Vagina (tissue), 2 donors: ENCODE data around the gene DYNC1I1. TPM values are rescaled to one million over a fixed set of nuclear protein-coding genes. Genes with fewer than 3 reads are reported as not detected.
A peak's percentile ranks its signal among the peaks of the same experiment; 100 is the strongest.

Experiments used
- DNase-seq, 2 donors: peaks; one replicate each; pipeline ENCODE4 v3.0.0-alpha.2; 2017; ENCODE audit errors: extremely low spot score in 2 of 2
- H3K27ac ChIP-seq: fragments of 200-600 bp; sonication (generic); one replicate; pipeline ENCODE4 v1.5.1; 2019
- H3K27me3 ChIP-seq: fragments of 200-600 bp; sonication (generic); one replicate; pipeline ENCODE4 v1.5.1; 2019
- H3K36me3 ChIP-seq, 2 donors: fragments of 200-600 bp; sonication (generic); one replicate each; pipeline ENCODE4 v1.5.1; 2017 to 2019
- H3K4me1 ChIP-seq: fragments of 200-600 bp; sonication (generic); one replicate; pipeline ENCODE4 v1.5.1; 2019
- H3K4me3 ChIP-seq, 2 donors: fragments of 200-600 bp; sonication (generic); 1 replicate in 1 of 2; 2 replicates in 1 of 2; pipeline ENCODE4 v1.5.1; 2016 to 2019
- H3K9me3 ChIP-seq: fragments of 200-600 bp; sonication (generic); one replicate; pipeline ENCODE4 v1.5.1; 2019
- CTCF ChIP-seq, 3 experiments: fragments of 450-650 bp in 2 of 3; fragments of 200-600 bp in 1 of 3; sonication (generic) in 1 of 3; IDR thresholded peaks; one replicate each; pipeline ENCODE4 v1.5.1; 2017 to 2019; ENCODE audit warnings: antibody characterized with exemption in 3 of 3, mild to moderate bottlenecking in 2 of 3, moderate library complexity in 2 of 3
- POLR2A ChIP-seq, 2 donors: fragments of 450-650 bp; IDR thresholded peaks; one replicate each; pipeline ENCODE4 v1.6.1; 2017; ENCODE audit warnings: antibody characterized with exemption in 2 of 2, mild to moderate bottlenecking in 2 of 2, moderate library complexity in 2 of 2
- POLR2AphosphoS5 ChIP-seq, 2 donors: sonication (generic); formaldehyde crosslinking; IDR thresholded peaks; one replicate each; pipeline ENCODE4 v1.9.0; 2017; ENCODE audit warnings: antibody characterized with exemption in 2 of 2, mild to moderate bottlenecking in 2 of 2, low read depth in 1 of 2; ENCODE audit not compliant: insufficient read depth in 1 of 2
- intact Hi-C: fragments of 100-400 bp; cut with DNase I; formaldehyde crosslinking; loops from one replicate; pipeline ENCODE4 v1.15.1; 2023
- total RNA-seq: library from RNA; depleted of rRNA; stranded (reverse); fragments of >200 nt; gene quantifications from one replicate; pipeline ENCODE4 v1.2.3, GENCODE V29; 2016

DYNC1I1 gene
- 12.0 TPM for total RNA-seq

GRCh38 chr7:95772298-95772770 lies at the start of gene DYNC1I1:
TSS of gene DYNC1I1 (plus strand) at chr7:95772554. CDS start at chr7:95804730, 32,176 bp downstream.
- Histone ChIP-seq H3K4me3 (peak within 1 kb of the TSS; percentile 76), H3K27me3 (no peaks in the 10 kb centered on the region), H3K27ac (peak within 1 kb of the TSS; percentile 63), H3K4me1 (peaks cover 15% of the 10 kb centered on the region), H3K9me3 (no peaks in the 10 kb centered on the region), H3K36me3 (no peaks in the 10 kb centered on the region)
- intact Hi-C loops = no loop called here
- TF ChIP-seq CTCF (IDR thresholded peaks at IDR 0.05) (no peak), POLR2A (IDR thresholded peaks at IDR 0.05) (no peak), POLR2AphosphoS5 (IDR thresholded peaks at IDR 0.05; ENCODE audit: insufficient read depth in 1 of 2, low read depth in 1 of 2) (no peak)
- no peak for DNase-seq

DNA sequence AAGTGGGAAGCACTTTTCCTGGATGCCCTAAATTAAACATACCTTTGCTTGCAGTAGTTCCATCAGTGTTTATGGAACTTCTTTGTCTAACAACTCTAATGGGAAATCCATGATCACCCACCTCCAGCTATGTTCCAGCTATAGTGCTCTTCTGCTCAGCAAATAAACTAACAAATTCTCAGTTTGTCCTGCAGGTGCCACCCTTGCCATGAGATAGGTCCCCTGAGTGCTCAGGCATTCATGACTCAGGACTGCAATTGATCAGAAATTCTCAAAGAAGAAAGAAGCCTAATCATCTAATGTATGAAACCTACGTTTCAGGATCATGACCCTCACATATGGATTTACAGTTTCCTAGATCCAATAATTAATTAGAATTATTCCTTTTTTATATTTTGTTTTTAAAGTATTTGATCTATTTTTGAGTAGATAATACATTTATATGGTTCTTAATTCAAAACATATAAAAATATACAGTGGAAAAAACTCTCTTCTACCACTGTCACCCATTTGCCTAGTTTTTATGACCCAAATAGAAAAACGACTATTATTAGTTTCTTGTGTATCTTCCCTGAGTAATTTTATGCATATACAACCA lies 48.7 kb upstream of the DYNC1I1 start:
- TF ChIP-seq CTCF (IDR thresholded peaks at IDR 0.05) (peak in 1 of 3 experiments; percentile 25), POLR2AphosphoS5 (IDR thresholded peaks at IDR 0.05; ENCODE audit: insufficient read depth in 1 of 2, low read depth in 1 of 2) (no peak)
- no peak overlapping the region for H3K27ac ChIP-seq
- H3K36me3 ChIP-seq = no peaks in the 10 kb centered on the region
- intact Hi-C loops = loop anchor here (5.0 kb wide), 1 partner anchor 149 kb away; no protein-coding TSS in a partner anchor
- DNase-seq = no peak
- no peaks in the 10 kb centered on the region for H3K27me3 ChIP-seq
- no peaks in the 10 kb centered on the region for H3K4me1 ChIP-seq
- H3K9me3 ChIP-seq = no peaks in the 10 kb centered on the region
- no peak overlapping the region for H3K4me3 ChIP-seq

GRCh38 chr7:95725205-95725604 lies 47.1 kb upstream of the DYNC1I1 start:
- TF ChIP-seq POLR2A (IDR thresholded peaks at IDR 0.05) = no peak
- no peak for TF ChIP-seq POLR2AphosphoS5 (IDR thresholded peaks at IDR 0.05; ENCODE audit: insufficient read depth in 1 of 2, low read depth in 1 of 2)
- TF ChIP-seq CTCF (IDR thresholded peaks at IDR 0.05) = no peak
- Histone ChIP-seq H3K9me3 (no peaks in the 10 kb centered on the region), H3K27me3 (no peaks in the 10 kb centered on the region), H3K4me3 (no peak overlapping the region), H3K4me1 (no peaks in the 10 kb centered on the region), H3K27ac (no peak overlapping the region), H3K36me3 (no peaks in the 10 kb centered on the region)
- no peak for DNase-seq
- intact Hi-C loops = no loop called here

GRCh38 chr7:95730493-95731280 lies 41.7 kb upstream of the DYNC1I1 start:
- Histone ChIP-seq H3K4me1 (no peaks in the 10 kb centered on the region), H3K36me3 (no peaks in the 10 kb centered on the region), H3K27me3 (no peaks in the 10 kb centered on the region), H3K9me3 (no peaks in the 10 kb centered on the region), H3K27ac (no peak overlapping the region), H3K4me3 (no peak overlapping the region)
- TF ChIP-seq POLR2A (IDR thresholded peaks at IDR 0.05) (no peak), CTCF (IDR thresholded peaks at IDR 0.05) (no peak), POLR2AphosphoS5 (IDR thresholded peaks at IDR 0.05; ENCODE audit: insufficient read depth in 1 of 2, low read depth in 1 of 2) (no peak)
- intact Hi-C loops = no loop called here
- no peak for DNase-seq

DNA sequence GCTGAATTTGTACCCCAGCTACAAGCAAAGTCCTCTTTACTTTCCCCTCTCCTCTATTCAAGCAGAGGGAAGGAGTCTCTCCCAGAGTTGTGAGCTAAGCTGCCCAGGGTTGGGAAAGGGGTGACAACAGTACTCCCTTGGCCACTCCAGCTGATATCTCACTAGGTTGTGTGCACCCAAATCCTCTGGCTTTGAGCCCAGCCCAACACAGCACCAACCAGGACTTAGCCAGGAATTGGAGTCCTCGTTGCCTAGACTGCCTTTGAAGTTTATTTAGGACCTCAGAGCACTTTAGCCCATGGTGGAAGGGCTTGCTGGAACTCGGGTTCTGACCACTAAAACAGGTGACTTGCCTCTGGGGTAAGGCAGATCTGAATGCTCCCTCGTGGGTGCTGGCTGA lies 35.7 kb upstream of the DYNC1I1 start:
- DNase-seq = no peak
- no peak overlapping the region for H3K4me3 ChIP-seq
- no peaks in the 10 kb centered on the region for H3K9me3 ChIP-seq
- intact Hi-C loops = no loop called here
- H3K36me3 ChIP-seq = no peaks in the 10 kb centered on the region
- no peaks in the 10 kb centered on the region for H3K27me3 ChIP-seq
- no peak overlapping the region for H3K27ac ChIP-seq
- no peak for TF ChIP-seq POLR2AphosphoS5 (IDR thresholded peaks at IDR 0.05; ENCODE audit: insufficient read depth in 1 of 2, low read depth in 1 of 2)
- TF ChIP-seq POLR2A (IDR thresholded peaks at IDR 0.05) = no peak
- no peak for TF ChIP-seq CTCF (IDR thresholded peaks at IDR 0.05)
- no peaks in the 10 kb centered on the region for H3K4me1 ChIP-seq
